Mucosa of rectum (tissue), 2 donors: ENCODE results near the gene PRICKLE1.
A peak's percentile ranks its signal among the peaks of the same experiment; 100 is the strongest.

Experiments
- H3K27ac ChIP-seq, 2 donors: one replicate each; pipeline ENCODE4 v1.7.0; 2013; ENCODE audit warnings: inconsistent platforms in 2 of 2, low read depth in 2 of 2, low read length in 2 of 2
- H3K27me3 ChIP-seq, 2 donors: one replicate each; pipeline ENCODE4 v1.7.0; 2013; ENCODE audit warnings: low read length in 2 of 2; ENCODE audit not compliant: control insufficient read depth in 2 of 2, insufficient read depth in 2 of 2
- H3K36me3 ChIP-seq, 2 donors: one replicate each; pipeline ENCODE4 v1.7.0; 2013; ENCODE audit warnings: low read length in 2 of 2; ENCODE audit not compliant: control insufficient read depth in 2 of 2, insufficient read depth in 2 of 2
- H3K4me1 ChIP-seq, 2 donors: one replicate each; pipeline ENCODE4 v1.7.0; 2013; ENCODE audit warnings: low read length in 2 of 2, mild to moderate bottlenecking in 1 of 2; ENCODE audit not compliant: control insufficient read depth in 2 of 2, insufficient read depth in 2 of 2
- H3K4me3 ChIP-seq, 2 donors: one replicate each; pipeline ENCODE4 v1.7.0; 2013; ENCODE audit warnings: low read length in 2 of 2
- H3K9ac ChIP-seq, 2 donors: one replicate each; pipeline ENCODE4 v1.7.0; 2013; ENCODE audit warnings: low read length in 2 of 2, low read depth in 1 of 2, mild to moderate bottlenecking in 1 of 2
- H3K9me3 ChIP-seq, 2 donors: one replicate each; pipeline ENCODE4 v1.7.0; 2013; ENCODE audit warnings: low read length in 2 of 2; ENCODE audit not compliant: control insufficient read depth in 2 of 2
- donor health status: healthy.
- donor health status: Normal muscosa, but diverticular disease.

Gene PRICKLE1

GRCh38 chr12:42590330-42590934, 886 bp upstream of the PRICKLE1 start:
- Histone ChIP-seq H3K9me3 (no peaks in the 10 kb centered on the region), H3K36me3 (no peaks in the 10 kb centered on the region), H3K27ac (no peak overlapping the region), H3K4me3 (peak overlapping the region; percentile 20 to 65), H3K9ac (no peak overlapping the region), H3K27me3 (peaks cover 34 to 42% of the 10 kb centered on the region in 2 donors), H3K4me1 (peaks cover 7 to 24% of the 10 kb centered on the region in 2 donors)

DNA sequence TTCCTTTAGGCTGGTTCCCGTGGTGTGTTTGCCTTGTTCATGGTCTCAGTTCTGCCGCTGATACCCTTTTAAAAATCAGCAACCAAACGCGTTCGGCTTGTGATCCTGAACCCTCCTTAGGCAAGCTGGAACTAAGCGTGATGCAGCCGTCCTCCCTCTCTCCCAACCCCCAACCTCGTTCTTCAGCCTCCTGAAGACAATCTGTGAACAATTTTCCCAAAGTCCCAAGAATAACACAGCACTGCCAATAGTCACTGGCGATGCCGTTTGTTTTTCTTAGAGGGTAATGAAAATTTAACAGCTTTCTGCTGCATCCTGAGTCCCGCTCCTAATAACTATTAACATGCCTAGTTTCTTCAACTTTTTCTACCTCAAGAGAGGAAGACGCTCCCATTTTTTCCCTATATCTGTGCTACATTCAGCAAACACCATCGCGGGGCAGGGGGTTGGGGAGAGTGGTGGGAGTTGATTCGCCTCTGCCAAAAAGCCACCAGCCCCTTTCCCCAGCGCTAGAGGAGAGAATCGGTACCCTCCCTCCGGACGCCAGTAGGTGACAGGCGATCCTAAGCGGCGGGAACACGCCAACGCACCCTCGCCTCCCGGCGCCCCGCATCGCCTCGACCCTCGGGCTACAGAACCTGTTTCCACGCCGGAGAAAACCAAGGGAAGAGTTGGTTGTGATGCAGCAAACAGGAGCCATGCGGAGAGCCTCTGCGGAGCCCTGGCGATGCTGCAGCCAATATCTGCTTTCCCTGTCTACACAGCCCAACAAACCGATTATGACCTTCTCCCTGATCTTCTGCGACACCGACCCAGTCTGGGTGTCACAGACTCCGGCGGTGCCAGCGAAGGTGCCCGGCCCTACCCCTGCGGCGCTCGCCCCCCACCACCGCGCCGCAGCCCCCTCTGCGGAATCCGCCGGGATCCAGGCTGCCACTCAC, 752 bp downstream of the PRICKLE1 start:
- peak overlapping the region; percentile 65 to 71 for H3K4me3 ChIP-seq
- H3K4me1 ChIP-seq: peaks cover 7 to 22% of the 10 kb centered on the region in 2 donors
- H3K27me3 ChIP-seq: peaks cover 34 to 40% of the 10 kb centered on the region in 2 donors
- H3K9ac ChIP-seq: peak overlapping the region; percentile 18 to 40
- H3K9me3 ChIP-seq: no peaks in the 10 kb centered on the region
- peak overlapping the region in 1 of 2 donors; percentile 35 for H3K27ac ChIP-seq
- H3K36me3 ChIP-seq: no peaks in the 10 kb centered on the region

GRCh38 chr12:42587601-42588523, 1.7 kb downstream of the PRICKLE1 start:
- Histone ChIP-seq H3K9me3 (no peaks in the 10 kb centered on the region), H3K9ac (no peak overlapping the region), H3K4me3 (peak overlapping the region; percentile 65 to 71), H3K27ac (no peak overlapping the region), H3K36me3 (no peaks in the 10 kb centered on the region), H3K4me1 (peaks cover 7 to 14% of the 10 kb centered on the region in 2 donors), H3K27me3 (peaks cover 34 to 40% of the 10 kb centered on the region in 2 donors)

GRCh38 chr12:42586268-42586667, 3.3 kb downstream of the PRICKLE1 start:
- Histone ChIP-seq H3K27me3 (peaks cover 31 to 36% of the 10 kb centered on the region in 2 donors), H3K4me3 (no peak overlapping the region), H3K9ac (no peak overlapping the region), H3K4me1 (peaks cover 7 to 14% of the 10 kb centered on the region in 2 donors), H3K36me3 (no peaks in the 10 kb centered on the region), H3K27ac (no peak overlapping the region), H3K9me3 (no peaks in the 10 kb centered on the region)

DNA sequence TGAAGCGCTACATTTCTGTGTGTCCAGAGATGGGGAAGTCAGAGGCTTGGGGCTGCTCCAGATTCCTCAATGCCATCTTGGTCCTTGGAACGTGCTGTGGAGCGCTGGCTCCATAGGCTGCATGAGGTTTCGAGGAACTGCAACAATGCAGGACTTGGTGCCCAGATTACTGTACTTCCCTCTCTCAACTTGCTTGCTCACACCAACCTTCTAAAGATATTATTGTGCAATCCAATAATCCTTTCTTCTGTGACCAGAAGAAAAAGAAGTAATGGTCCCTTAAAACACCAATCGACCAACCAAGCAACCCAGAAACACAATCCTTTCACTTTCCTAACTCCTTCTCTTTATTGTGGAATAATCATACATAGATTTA, 3.7 kb downstream of the PRICKLE1 start:
- H3K9me3 ChIP-seq: no peaks in the 10 kb centered on the region
- H3K27ac ChIP-seq: no peak overlapping the region
- H3K4me3 ChIP-seq: no peak overlapping the region
- H3K9ac ChIP-seq: no peak overlapping the region
- H3K36me3 ChIP-seq: no peaks in the 10 kb centered on the region
- H3K4me1 ChIP-seq: peaks cover 7 to 14% of the 10 kb centered on the region in 2 donors
- peaks cover 30 to 33% of the 10 kb centered on the region in 2 donors for H3K27me3 ChIP-seq

GRCh38 chr12:42585154-42585840, 4.2 kb downstream of the PRICKLE1 start:
- no peak overlapping the region for H3K9ac ChIP-seq
- no peaks in the 10 kb centered on the region for H3K36me3 ChIP-seq
- no peak overlapping the region for H3K27ac ChIP-seq
- no peak overlapping the region for H3K4me3 ChIP-seq
- H3K9me3 ChIP-seq: no peaks in the 10 kb centered on the region
- peaks cover 6 to 13% of the 10 kb centered on the region in 2 donors for H3K4me1 ChIP-seq
- peaks cover 26 to 28% of the 10 kb centered on the region in 2 donors for H3K27me3 ChIP-seq

- H3K9me3 ChIP-seq: no peaks in the 10 kb centered on the region
- peaks cover 22 to 23% of the 10 kb centered on the region in 2 donors for H3K27me3 ChIP-seq
- no peak overlapping the region for H3K27ac ChIP-seq
- peaks cover 4 to 7% of the 10 kb centered on the region in 2 donors for H3K4me1 ChIP-seq
- no peak overlapping the region for H3K4me3 ChIP-seq
- no peak overlapping the region for H3K9ac ChIP-seq
- no peaks in the 10 kb centered on the region for H3K36me3 ChIP-seq
Measured at GRCh38 chr12:42584651-42585111, 4.9 kb downstream of the PRICKLE1 start.

DNA sequence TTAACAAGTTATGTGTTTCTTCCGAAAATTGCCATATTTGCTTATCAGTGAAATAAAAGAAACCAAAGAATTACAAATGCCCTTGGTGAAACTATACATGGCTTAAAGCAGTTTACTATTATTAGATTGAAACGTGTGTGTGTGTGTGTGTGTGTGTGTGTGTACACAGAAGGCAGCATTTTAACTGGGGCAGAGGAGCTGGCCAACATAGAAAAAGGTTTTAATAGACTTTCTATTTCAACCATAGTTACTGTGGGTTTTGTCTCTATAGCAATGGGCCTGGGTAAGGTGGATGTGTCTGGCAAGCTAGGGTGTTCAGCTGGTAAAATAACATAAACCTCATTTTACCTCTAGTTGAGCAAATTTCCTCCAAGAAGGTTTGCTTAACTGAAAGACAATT, 6.5 kb downstream of the PRICKLE1 start:
- no peak overlapping the region for H3K9ac ChIP-seq
- no peak overlapping the region for H3K4me3 ChIP-seq
- no peaks in the 10 kb centered on the region for H3K36me3 ChIP-seq
- no peaks in the 10 kb centered on the region for H3K4me1 ChIP-seq
- H3K27ac ChIP-seq: no peak overlapping the region
- peaks cover 10 to 11% of the 10 kb centered on the region in 2 donors for H3K27me3 ChIP-seq
- H3K9me3 ChIP-seq: no peaks in the 10 kb centered on the region

GRCh38 chr12:42582498-42582897, 7.0 kb downstream of the PRICKLE1 start:
- Histone ChIP-seq H3K4me3 (no peak overlapping the region), H3K9ac (no peak overlapping the region), H3K27ac (no peak overlapping the region), H3K27me3 (peaks cover 7 to 8% of the 10 kb centered on the region in 2 donors), H3K4me1 (no peaks in the 10 kb centered on the region), H3K9me3 (no peaks in the 10 kb centered on the region), H3K36me3 (no peaks in the 10 kb centered on the region)
